Measurements from ENCODE around the gene SEL1L3.
"Not testable (repeated sequence)": the region's sequence is repeated elsewhere in the genome, so short reads cannot be mapped to it uniquely, and the experiment has no call there.

SEL1L3 gene

GRCh38 chr4:25862411-25863346 is at the start of gene SEL1L3:
Gene SEL1L3, minus strand, starts transcription at chr4:25862988. Its CDS starts 152 bp downstream, at chr4:25862836.
- DNase-seq (ENCODE audit: low spot score): peak; percentile 58

- DNase-seq (ENCODE audit: low spot score): no peak
Observed at GRCh38 chr4:25911356-25911755, 48.6 kb upstream of the SEL1L3 start.

- peak; percentile 92 for DNase-seq (ENCODE audit: low spot score)
Observed at GRCh38 chr4:25908491-25908901, 45.7 kb upstream of the SEL1L3 start.

- DNase-seq (ENCODE audit: low spot score): not testable (repeated sequence)
Observed at GRCh38 chr4:25906113-25906512, 43.3 kb upstream of the SEL1L3 start.

GRCh38 chr4:25905371-25905770 is 42.6 kb upstream of the SEL1L3 start:
- DNase-seq (ENCODE audit: low spot score): no peak

GRCh38 chr4:25904748-25905082 is 41.9 kb upstream of the SEL1L3 start:
- no peak for DNase-seq (ENCODE audit: low spot score)

GRCh38 chr4:25903900-25904747 is 41.3 kb upstream of the SEL1L3 start:
- DNase-seq (ENCODE audit: low spot score): no peak

GRCh38 chr4:25901030-25901430 is 38.2 kb upstream of the SEL1L3 start:
- no peak for DNase-seq (ENCODE audit: low spot score)

GRCh38 chr4:25900310-25900709 is 37.5 kb upstream of the SEL1L3 start:
- DNase-seq (ENCODE audit: low spot score): no peak

GRCh38 chr4:25896776-25897539 is 34.2 kb upstream of the SEL1L3 start:
- no peak for DNase-seq (ENCODE audit: low spot score)

- no peak for DNase-seq (ENCODE audit: low spot score)
Observed at GRCh38 chr4:25892796-25893195, 30.0 kb upstream of the SEL1L3 start.

GRCh38 chr4:25890571-25891485 is 28.0 kb upstream of the SEL1L3 start:
- DNase-seq (ENCODE audit: low spot score): no peak

- no peak for DNase-seq (ENCODE audit: low spot score)
Observed at GRCh38 chr4:25889589-25890503, 27.1 kb upstream of the SEL1L3 start.

- no peak for DNase-seq (ENCODE audit: low spot score)
Observed at GRCh38 chr4:25888781-25889180, 26.0 kb upstream of the SEL1L3 start.

GRCh38 chr4:25884031-25884782 is 21.4 kb upstream of the SEL1L3 start:
- DNase-seq (ENCODE audit: low spot score): no peak

GRCh38 chr4:25883565-25883964 is 20.8 kb upstream of the SEL1L3 start:
- no peak for DNase-seq (ENCODE audit: low spot score)

- DNase-seq (ENCODE audit: low spot score): no peak
Observed at GRCh38 chr4:25882226-25882625, 19.4 kb upstream of the SEL1L3 start.

GRCh38 chr4:25881193-25881592 is 18.4 kb upstream of the SEL1L3 start:
- no peak for DNase-seq (ENCODE audit: low spot score)

GRCh38 chr4:25879991-25880651 is 17.3 kb upstream of the SEL1L3 start:
- no peak for DNase-seq (ENCODE audit: low spot score)
